Spleen (tissue), 7 donors: ENCODE measurements around the gene CD226.

Experiments
- POLR2A ChIP-seq, 3 donors: fragments of 450-650 bp; IDR thresholded peaks; one replicate each; pipeline ENCODE4 v1.5.1; 2017; ENCODE audit warnings: antibody characterized with exemption in 3 of 3, mild to moderate bottlenecking in 1 of 3
- POLR2AphosphoS5 ChIP-seq, 3 donors: sonication (generic); formaldehyde crosslinking; IDR thresholded peaks; one replicate each; pipeline ENCODE4 v1.5.1; 2017; ENCODE audit warnings: antibody characterized with exemption in 3 of 3
- TF ChIP-seq, protein P1 (sequence below), 11 experiments: fragments of 200-600 bp in 7 of 11; fragments of 450-650 bp in 4 of 11; sonication (generic) in 4 of 11; IDR thresholded peaks in 8 of 11; conservative IDR thresholded peaks in 3 of 11; 1 replicate in 7 of 11; 2 replicates in 4 of 11; pipeline versions ENCODE4 v1.4.0 to v1.8.0; 2016 to 2021; ENCODE audit warnings: antibody characterized with exemption in 11 of 11, inconsistent platforms in 4 of 11, mild to moderate bottlenecking in 1 of 11
- donor health status: DM: no; HTN: no; CAD: no; lungs with moderate emphysema.
- donor health status: DM: no; HTN: no; CAD: no.
- donor health status: DM: no; HTN: no; CAD: no.

DNA sequence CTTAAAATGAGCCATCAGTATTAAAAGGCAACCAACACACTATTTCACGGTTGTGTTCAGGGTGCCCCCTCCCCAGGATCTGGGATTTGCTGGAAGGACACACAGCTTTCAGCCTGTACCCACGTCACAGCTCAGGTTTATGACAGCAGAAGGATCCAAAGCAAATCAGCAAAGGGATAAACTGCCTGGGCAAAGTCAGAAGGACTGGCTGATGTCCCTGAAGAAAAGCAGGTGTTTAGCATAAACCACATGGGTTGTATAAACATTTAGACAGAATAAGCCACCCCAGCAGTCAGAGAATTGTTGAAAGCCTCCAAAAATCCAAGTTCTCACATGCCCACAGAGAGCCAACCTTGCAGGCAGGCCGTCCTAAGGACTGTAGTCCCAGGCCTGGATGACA is 63.9 kb downstream of the CD226 start:
- TF ChIP-seq, protein P1, sequence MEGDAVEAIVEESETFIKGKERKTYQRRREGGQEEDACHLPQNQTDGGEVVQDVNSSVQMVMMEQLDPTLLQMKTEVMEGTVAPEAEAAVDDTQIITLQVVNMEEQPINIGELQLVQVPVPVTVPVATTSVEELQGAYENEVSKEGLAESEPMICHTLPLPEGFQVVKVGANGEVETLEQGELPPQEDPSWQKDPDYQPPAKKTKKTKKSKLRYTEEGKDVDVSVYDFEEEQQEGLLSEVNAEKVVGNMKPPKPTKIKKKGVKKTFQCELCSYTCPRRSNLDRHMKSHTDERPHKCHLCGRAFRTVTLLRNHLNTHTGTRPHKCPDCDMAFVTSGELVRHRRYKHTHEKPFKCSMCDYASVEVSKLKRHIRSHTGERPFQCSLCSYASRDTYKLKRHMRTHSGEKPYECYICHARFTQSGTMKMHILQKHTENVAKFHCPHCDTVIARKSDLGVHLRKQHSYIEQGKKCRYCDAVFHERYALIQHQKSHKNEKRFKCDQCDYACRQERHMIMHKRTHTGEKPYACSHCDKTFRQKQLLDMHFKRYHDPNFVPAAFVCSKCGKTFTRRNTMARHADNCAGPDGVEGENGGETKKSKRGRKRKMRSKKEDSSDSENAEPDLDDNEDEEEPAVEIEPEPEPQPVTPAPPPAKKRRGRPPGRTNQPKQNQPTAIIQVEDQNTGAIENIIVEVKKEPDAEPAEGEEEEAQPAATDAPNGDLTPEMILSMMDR (IDR thresholded peaks at IDR 0.05 in 8 of 11, conservative IDR thresholded peaks at IDR 0.05 in 3 of 11), result no peak
- TF ChIP-seq POLR2A (IDR thresholded peaks at IDR 0.05), result no peak
- no peak for TF ChIP-seq POLR2AphosphoS5 (IDR thresholded peaks at IDR 0.05)
